ENCODE results near the gene CLDN20. TPM values are rescaled to one million over a fixed set of nuclear protein-coding genes. Genes with fewer than 3 reads are reported as not detected.

CLDN20 gene
- total RNA-seq = not detected in 2 replicates

GRCh38 chr6:155263373-155264063 lies at the start of gene CLDN20:
CLDN20 (plus strand) TSS chr6:155264013; CDS start chr6:155275720, 11,707 bp downstream.

GRCh38 chr6:155314092-155314772 lies 50.4 kb downstream of the CLDN20 start, which contains the start of gene TFB1M:
TFB1M (minus strand) TSS chr6:155314484; CDS start chr6:155314428, 56 bp downstream.

Other genes starting within 250 kb of the CLDN20 start
- gene TFB1M, start 50.5 kb downstream of the CLDN20 start, total RNA-seq = 17.4 and 26.1 TPM in 2 replicates
- not detected in 2 replicates for gene NOX3, start 191.8 kb downstream of the CLDN20 start, total RNA-seq